ENCODE data around the gene ZW10.

DNA sequence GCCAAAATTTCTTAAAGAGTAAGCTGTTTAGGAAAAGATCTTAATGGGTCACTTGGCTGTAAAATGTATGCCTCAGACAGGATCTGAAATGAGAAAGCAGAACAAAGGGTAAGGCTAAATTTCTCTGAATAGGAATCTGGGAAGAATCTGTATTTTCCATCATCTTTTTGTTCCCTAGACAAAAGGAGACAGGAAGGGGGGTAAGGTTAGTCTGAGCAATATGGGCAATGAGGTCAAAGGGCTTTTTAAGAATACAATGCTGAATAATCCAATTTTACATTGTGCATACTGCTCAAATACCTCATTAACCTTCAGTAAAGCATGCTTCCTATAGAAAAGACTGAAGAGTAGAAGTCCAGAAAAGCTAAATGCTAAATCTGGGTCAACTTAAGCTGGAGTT is 40.7 kb upstream of the ZW10 start:
- TF ChIP-seq POLR2AphosphoS5 (IDR thresholded peaks at IDR 0.05; ENCODE audit: borderline replicate concordance, low read depth, low read length) = no peak
- TF ChIP-seq EZH2 (IDR thresholded peaks at IDR 0.05) = no peak

Data from SK-N-MC (cell line).